ENCODE measurements around the gene OR11H6.
"Not testable (repeated sequence)": the region's sequence is repeated elsewhere in the genome, so short reads cannot be mapped to it uniquely, and the experiment has no call there.

DNA sequence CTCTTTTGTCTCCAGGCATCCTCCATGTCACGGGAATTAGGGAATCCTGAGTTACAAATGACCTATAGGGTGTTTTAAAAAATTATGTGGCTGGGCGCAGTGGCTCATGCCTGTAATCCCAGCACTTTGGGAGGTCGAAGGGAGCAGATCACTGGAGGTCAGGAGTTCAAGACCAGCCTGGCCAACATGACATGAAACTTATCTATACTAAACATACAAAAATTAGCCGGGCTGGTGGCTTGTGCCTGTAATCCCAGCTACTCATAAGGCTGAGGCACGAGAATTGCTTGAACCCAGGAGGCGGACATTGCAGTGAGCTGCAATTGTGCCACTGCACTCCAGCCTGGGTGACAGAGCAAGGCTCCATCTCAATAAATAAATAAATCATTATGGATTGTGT, 28.3 kb upstream of the OR11H6 start:
- not testable (repeated sequence) for TF ChIP-seq POLR2A (IDR thresholded peaks at IDR 0.05; ENCODE audit: low read depth, low read length); POLR2AphosphoS5 (IDR thresholded peaks at IDR 0.05; ENCODE audit: insufficient read depth, low read depth, low read length); GATA2 (IDR thresholded peaks at IDR 0.05; ENCODE audit: insufficient read depth, insufficient read length, low read depth, low read length); EZH2 (IDR thresholded peaks at IDR 0.05; ENCODE audit: borderline replicate concordance, low read depth, low read length, severe bottlenecking)
- TF ChIP-seq, protein P1, sequence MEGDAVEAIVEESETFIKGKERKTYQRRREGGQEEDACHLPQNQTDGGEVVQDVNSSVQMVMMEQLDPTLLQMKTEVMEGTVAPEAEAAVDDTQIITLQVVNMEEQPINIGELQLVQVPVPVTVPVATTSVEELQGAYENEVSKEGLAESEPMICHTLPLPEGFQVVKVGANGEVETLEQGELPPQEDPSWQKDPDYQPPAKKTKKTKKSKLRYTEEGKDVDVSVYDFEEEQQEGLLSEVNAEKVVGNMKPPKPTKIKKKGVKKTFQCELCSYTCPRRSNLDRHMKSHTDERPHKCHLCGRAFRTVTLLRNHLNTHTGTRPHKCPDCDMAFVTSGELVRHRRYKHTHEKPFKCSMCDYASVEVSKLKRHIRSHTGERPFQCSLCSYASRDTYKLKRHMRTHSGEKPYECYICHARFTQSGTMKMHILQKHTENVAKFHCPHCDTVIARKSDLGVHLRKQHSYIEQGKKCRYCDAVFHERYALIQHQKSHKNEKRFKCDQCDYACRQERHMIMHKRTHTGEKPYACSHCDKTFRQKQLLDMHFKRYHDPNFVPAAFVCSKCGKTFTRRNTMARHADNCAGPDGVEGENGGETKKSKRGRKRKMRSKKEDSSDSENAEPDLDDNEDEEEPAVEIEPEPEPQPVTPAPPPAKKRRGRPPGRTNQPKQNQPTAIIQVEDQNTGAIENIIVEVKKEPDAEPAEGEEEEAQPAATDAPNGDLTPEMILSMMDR (IDR thresholded peaks at IDR 0.05; ENCODE audit: extremely low read depth in 1 of 2, insufficient read depth in 1 of 2, low read depth in 1 of 2, low read length in 2 of 2): not testable (repeated sequence)
